B cell (primary cell): ENCODE measurements around the gene CA5A.

Experiments used
- CTCF ChIP-seq: fragments of 200-600 bp; IDR thresholded peaks from one replicate; pipeline ENCODE4 v1.8.0; 2022; ENCODE audit warnings: antibody characterized with exemption, mild to moderate bottlenecking
- EZH2 ChIP-seq: IDR thresholded peaks from 2 replicates; pipeline ENCODE4 v1.6.1; 2012; ENCODE audit warnings: borderline replicate concordance, low read depth, mild to moderate bottlenecking, moderate library complexity, low read length; ENCODE audit not compliant: insufficient read depth, poor library complexity, severe bottlenecking

- no peak for TF ChIP-seq CTCF
- TF ChIP-seq EZH2: no peak
Observed at GRCh38 chr16:87957296-87958094, 21.2 kb upstream of the CA5A start.
